VCaP (cell line): ENCODE results near the gene FAM177B.
"Not testable (repeated sequence)": the region's sequence is repeated elsewhere in the genome, so short reads cannot be mapped to it uniquely, and the experiment has no call there.

Experiments used
- H3K27ac ChIP-seq: fragments of 450-650 bp; 2 replicates; pipeline ENCODE4 v1.5.1; 2017
- CTCF ChIP-seq: fragments of 450-650 bp; conservative IDR thresholded peaks from 2 replicates; pipeline ENCODE4 v1.5.1; 2017; ENCODE audit warnings: mild to moderate bottlenecking, moderate library complexity

The FAM177B gene

GRCh38 chr1:222749927-222750326 lies 12.9 kb downstream of the FAM177B start:
- no peak for TF ChIP-seq CTCF
- no peak overlapping the region for H3K27ac ChIP-seq

GRCh38 chr1:222750651-222751050 lies 13.6 kb downstream of the FAM177B start:
- TF ChIP-seq CTCF, result no peak
- H3K27ac ChIP-seq, result no peak overlapping the region

DNA sequence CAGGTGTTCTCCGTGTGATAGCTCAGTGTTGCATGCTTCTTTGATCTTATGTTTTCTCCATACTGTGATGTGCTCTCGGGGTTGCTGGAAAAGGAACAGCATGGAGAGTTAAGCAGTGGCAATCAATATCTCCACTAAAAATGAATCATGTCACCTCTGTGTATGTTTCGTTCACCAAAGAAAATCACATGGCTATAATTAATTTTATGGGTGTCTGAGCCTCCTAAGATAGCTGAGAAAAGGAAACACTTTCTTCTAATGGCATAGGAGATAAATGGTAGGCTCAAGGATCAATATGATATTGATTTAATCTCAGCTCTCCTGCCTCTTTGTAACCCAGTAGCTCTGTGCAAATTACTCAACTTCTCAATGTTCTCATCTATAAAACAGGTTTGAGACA lies 14.3 kb downstream of the FAM177B start:
- no peak overlapping the region for H3K27ac ChIP-seq
- TF ChIP-seq CTCF, result no peak

DNA sequence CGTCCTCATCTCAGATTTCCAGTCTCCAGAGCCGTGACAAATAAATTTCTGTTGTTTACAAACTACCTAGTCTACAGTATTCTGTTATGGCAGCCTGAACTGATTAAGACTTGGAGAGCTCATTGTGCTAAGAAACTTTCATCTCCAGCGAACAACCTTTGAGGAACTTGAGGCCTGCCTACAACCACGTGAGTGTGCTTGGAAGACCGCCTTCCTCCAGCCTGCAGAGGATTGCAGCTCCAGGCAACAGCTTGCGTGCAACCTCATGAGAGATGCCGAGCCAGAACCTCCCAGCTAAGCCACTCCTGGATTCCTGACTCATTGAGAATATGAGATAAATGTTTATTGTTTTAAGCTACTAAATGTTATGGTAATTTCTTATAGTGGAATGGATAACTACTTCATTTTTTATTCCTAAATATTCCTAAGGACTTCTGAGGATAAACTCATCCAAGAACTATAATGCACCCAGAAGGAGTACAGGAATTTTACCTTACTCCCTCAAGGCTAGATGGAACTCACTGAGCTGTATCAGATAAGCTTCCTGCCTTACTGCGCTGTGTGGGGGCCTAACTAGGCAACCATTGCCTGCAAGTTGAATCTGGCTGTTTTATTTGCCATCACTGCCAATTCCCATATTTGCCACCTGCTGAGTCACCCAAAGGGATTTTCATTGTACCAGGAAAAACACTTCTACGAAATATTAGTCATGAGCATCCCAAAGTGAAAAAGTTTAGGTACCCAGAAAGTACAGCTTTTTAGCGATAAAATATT lies 17.6 kb downstream of the FAM177B start:
- H3K27ac ChIP-seq, result no peak overlapping the region

GRCh38 chr1:222757646-222758268 lies 20.8 kb downstream of the FAM177B start:
- no peak for TF ChIP-seq CTCF
- no peak overlapping the region for H3K27ac ChIP-seq

More for the DNA sequence above, 17.6 kb downstream of the FAM177B start:
- TF ChIP-seq CTCF, result no peak

GRCh38 chr1:222759451-222760035 lies 22.5 kb downstream of the FAM177B start:
- H3K27ac ChIP-seq, result no peak overlapping the region
- TF ChIP-seq CTCF, result no peak

DNA sequence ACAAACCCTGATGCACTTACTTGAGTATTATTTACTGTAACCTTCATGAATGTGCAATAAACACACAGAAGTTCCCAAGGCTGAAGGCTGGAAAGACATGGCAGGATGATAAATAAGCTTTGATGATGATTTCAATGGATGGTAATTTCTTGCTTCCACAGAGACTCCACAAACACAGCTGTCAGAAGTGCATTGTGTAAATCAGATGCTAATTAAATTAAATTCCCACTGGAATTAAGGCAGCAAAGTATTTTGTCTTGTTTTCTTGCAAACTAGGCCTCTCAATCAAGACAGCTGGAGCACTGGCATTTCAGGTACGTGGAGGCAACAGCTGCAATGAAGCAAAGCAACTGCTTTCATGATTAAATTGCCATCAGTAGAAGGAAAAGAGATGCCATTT lies 24.1 kb downstream of the FAM177B start:
- TF ChIP-seq CTCF, result no peak
- no peak overlapping the region for H3K27ac ChIP-seq

DNA sequence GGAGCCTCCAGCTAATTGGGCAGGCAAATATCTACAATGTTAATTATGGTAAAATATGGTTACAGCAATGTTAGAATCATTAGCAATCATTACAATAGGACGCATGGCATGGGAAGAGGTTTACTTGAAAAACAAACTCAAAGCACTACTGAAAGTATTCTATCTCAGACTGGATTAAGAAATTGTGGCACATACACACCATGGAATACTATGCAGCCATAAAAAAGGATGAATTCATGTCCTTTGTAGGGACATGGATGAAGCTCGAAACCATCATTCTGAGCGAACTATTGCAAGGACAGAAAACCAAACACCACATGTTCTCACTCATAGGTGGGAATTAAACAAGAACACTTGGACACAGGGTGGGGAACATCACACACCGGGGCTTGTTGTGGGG lies 25.2 kb downstream of the FAM177B start:
- H3K27ac ChIP-seq, result not testable (repeated sequence)
